ENCODE measurements around the gene SLC5A1.

SLC5A1 gene

GRCh38 chr22:32042924-32043323 is at the start of gene SLC5A1:
Gene SLC5A1, plus strand, starts transcription at chr22:32043261. Its CDS starts 21 bp downstream, at chr22:32043282.
- no peak within 1 kb of the TSS for H3K4me3 ChIP-seq (ENCODE audit: insufficient read depth, low read length, poor library complexity, severe bottlenecking)
- no peak for TF ChIP-seq EZH2phosphoT487 (conservative IDR thresholded peaks at IDR 0.05; ENCODE audit: low read length)
- no peak for TF ChIP-seq CTCF (IDR thresholded peaks at IDR 0.05; ENCODE audit: insufficient read depth, low read length, poor library complexity, severe bottlenecking)
- H3K4me2 ChIP-seq (ENCODE audit: low read depth, low read length, poor library complexity, severe bottlenecking) = no peak within 1 kb of the TSS
- H3K27me3 ChIP-seq (ENCODE audit: low read length) = no peaks in the 10 kb centered on the region
- no peaks in the 10 kb centered on the region for H3K9me2 ChIP-seq (replicated peaks; ENCODE audit: insufficient read depth, low read length)
- H3K79me2 ChIP-seq (ENCODE audit: insufficient read depth, low read length) = no peaks in the 10 kb centered on the region
- no peak within 1 kb of the TSS for H2AFZ ChIP-seq (ENCODE audit: low read depth, low read length, severe bottlenecking)
- no peaks in the 10 kb centered on the region for H3F3A ChIP-seq (ENCODE audit: insufficient read depth)
- H4K20me1 ChIP-seq (ENCODE audit: low read depth, low read length) = no peaks in the 10 kb centered on the region
- H3K9ac ChIP-seq (ENCODE audit: low read length) = no peak within 1 kb of the TSS
- H3K36me3 ChIP-seq (ENCODE audit: low read length) = no peaks in the 10 kb centered on the region
- no peak within 1 kb of the TSS for H3K27ac ChIP-seq (ENCODE audit: low read depth, low read length)
- H3K9me3 ChIP-seq (ENCODE audit: insufficient read depth, low read length) = no peaks in the 10 kb centered on the region

GRCh38 chr22:31995046-31995445 is 48.0 kb upstream of the SLC5A1 start:
- no peak for TF ChIP-seq EZH2phosphoT487 (conservative IDR thresholded peaks at IDR 0.05; ENCODE audit: low read length)
- no peak for TF ChIP-seq CTCF (IDR thresholded peaks at IDR 0.05; ENCODE audit: insufficient read depth, low read length, poor library complexity, severe bottlenecking)
- Histone ChIP-seq H3K36me3 (ENCODE audit: low read length) (no peaks in the 10 kb centered on the region), H4K20me1 (ENCODE audit: low read depth, low read length) (no peaks in the 10 kb centered on the region), H3K9me3 (ENCODE audit: insufficient read depth, low read length) (no peaks in the 10 kb centered on the region), H3K9me2 (replicated peaks; ENCODE audit: insufficient read depth, low read length) (no peaks in the 10 kb centered on the region), H3K27ac (ENCODE audit: low read depth, low read length) (no peak overlapping the region), H3F3A (ENCODE audit: insufficient read depth) (no peaks in the 10 kb centered on the region), H2AFZ (ENCODE audit: low read depth, low read length, severe bottlenecking) (no peak overlapping the region), H3K4me3 (ENCODE audit: insufficient read depth, low read length, poor library complexity, severe bottlenecking) (no peak overlapping the region), H3K9ac (ENCODE audit: low read length) (no peak overlapping the region), H3K27me3 (ENCODE audit: low read length) (0 out of 2 replicates have a peak, but pooled peaks cover 3% of the 10 kb centered on the region), H3K4me2 (ENCODE audit: low read depth, low read length, poor library complexity, severe bottlenecking) (no peak overlapping the region), H3K79me2 (ENCODE audit: insufficient read depth, low read length) (no peaks in the 10 kb centered on the region)

GRCh38 chr22:31995807-31996206 is 47.3 kb upstream of the SLC5A1 start:
- Histone ChIP-seq H3F3A (ENCODE audit: insufficient read depth) (no peaks in the 10 kb centered on the region), H3K36me3 (ENCODE audit: low read length) (no peaks in the 10 kb centered on the region), H3K9me3 (ENCODE audit: insufficient read depth, low read length) (no peaks in the 10 kb centered on the region), H3K4me3 (ENCODE audit: insufficient read depth, low read length, poor library complexity, severe bottlenecking) (no peak overlapping the region), H3K79me2 (ENCODE audit: insufficient read depth, low read length) (no peaks in the 10 kb centered on the region), H3K27me3 (ENCODE audit: low read length) (no peaks in the 10 kb centered on the region), H3K27ac (ENCODE audit: low read depth, low read length) (no peak overlapping the region), H2AFZ (ENCODE audit: low read depth, low read length, severe bottlenecking) (no peak overlapping the region), H4K20me1 (ENCODE audit: low read depth, low read length) (no peaks in the 10 kb centered on the region), H3K4me2 (ENCODE audit: low read depth, low read length, poor library complexity, severe bottlenecking) (no peak overlapping the region), H3K9me2 (replicated peaks; ENCODE audit: insufficient read depth, low read length) (no peaks in the 10 kb centered on the region), H3K9ac (ENCODE audit: low read length) (no peak overlapping the region)
- TF ChIP-seq CTCF (IDR thresholded peaks at IDR 0.05; ENCODE audit: insufficient read depth, low read length, poor library complexity, severe bottlenecking) (no peak), EZH2phosphoT487 (conservative IDR thresholded peaks at IDR 0.05; ENCODE audit: low read length) (no peak)

All from SU-DHL-6 (cell line).